Stimulated activated CD4-positive, alpha-beta T cell treated with anti-CD3 and anti-CD28 coated beads, Interleukin-4, amount 100 ng/mL, for 4 hours (primary cell): ENCODE data around the gene CREBRF.
"Not testable (repeated sequence)": the region's sequence is repeated elsewhere in the genome, so short reads cannot be mapped to it uniquely, and the experiment has no call there.

Experiments
- DNase-seq, 2 experiments: peaks; one replicate each; pipeline ENCODE4 v3.0.0-alpha.2; 2020

The CREBRF gene

GRCh38 chr5:173089581-173089980 lies 33.4 kb downstream of the CREBRF start:
- no peak for DNase-seq

- no peak for DNase-seq
These were observed 34.5 kb downstream of the CREBRF start for GRCh38 chr5:173090639-173091038.

DNA sequence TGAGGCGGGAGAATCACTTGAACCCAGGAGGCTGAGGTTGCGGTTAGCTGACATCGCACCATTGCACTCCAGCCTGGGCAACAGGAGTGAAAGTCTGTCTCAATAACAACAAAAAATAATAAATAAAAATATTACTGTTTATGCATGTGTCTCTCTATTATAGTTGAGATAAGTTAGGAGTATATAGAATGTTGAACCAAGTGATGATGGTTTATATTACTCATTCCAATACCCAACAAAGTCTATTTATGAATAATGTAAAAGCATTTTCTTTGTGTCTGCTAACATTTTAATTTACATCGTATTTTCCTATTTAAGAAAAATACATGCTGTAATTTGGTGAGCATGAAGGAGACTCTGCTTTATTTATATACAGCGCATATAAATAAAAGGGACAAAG lies 35.8 kb downstream of the CREBRF start:
- DNase-seq = no peak

DNA sequence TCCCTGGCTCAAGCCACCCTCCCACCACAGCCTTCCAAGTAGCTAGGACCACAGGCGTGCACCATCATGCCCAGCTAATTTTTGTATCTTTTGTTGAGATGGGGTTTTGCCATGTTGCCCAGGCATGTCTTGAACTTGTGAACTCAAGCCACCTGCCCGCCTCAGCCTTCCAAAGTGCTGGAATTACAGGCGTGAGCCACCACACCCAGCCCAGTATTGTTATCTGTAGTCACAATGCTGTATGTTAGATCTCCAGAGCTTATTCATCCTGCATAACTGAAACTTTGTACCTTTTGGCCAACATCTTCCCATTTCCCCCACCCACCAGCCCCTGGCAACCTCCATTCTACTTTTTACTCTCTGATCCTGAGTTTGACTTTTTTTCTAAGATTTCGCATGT lies 37.5 kb downstream of the CREBRF start:
- DNase-seq = no peak

GRCh38 chr5:173094012-173094661 lies 38.0 kb downstream of the CREBRF start:
- no peak for DNase-seq

GRCh38 chr5:173098787-173099186 lies 42.6 kb downstream of the CREBRF start:
- DNase-seq = no peak

DNA sequence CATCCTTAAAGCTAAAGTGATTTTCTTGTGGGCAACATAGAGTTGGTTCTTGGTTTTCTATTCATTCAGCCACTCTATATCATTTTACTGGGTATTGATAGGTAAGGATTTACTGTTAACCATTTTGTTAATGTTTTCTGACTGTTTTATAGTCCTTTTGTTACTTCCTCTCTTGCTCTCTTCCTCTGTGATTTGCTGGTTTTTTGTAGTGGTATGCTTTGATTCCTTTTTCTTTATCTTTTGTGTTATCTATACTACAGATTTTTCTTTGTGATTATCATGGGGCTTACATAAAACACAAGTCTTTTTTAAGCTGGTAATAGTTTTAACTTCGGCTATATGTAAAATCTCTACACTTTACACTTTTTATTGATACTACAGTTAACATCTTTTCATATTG lies 43.3 kb downstream of the CREBRF start:
- no peak for DNase-seq

- no peak for DNase-seq
These were observed 45.1 kb downstream of the CREBRF start for GRCh38 chr5:173101245-173101644.

- no peak for DNase-seq
These were observed 47.3 kb downstream of the CREBRF start for GRCh38 chr5:173103411-173103810.

- DNase-seq = no peak
These were observed 52.8 kb downstream of the CREBRF start for GRCh38 chr5:173108914-173109313.

DNA sequence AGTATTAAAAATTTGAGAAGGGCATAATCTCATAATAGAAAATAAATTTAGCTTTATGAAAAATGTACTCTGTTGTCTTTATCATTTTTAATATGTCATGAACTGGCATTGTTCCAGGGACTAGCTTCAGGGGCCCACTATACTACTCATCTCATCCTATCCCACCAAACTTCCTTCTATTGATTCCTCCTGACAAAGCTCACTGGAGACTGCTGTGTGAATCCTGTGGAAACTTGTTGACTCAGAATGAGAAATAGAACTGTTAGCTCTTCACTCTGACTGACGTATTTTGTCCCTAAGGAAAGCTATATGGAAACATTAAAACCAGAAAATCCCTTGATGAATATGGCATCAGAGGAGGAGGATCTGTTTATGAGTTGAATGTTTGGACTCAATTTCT lies 58.4 kb downstream of the CREBRF start:
- DNase-seq = no peak

GRCh38 chr5:173119719-173120118 lies 63.6 kb downstream of the CREBRF start:
- no peak for DNase-seq

DNA sequence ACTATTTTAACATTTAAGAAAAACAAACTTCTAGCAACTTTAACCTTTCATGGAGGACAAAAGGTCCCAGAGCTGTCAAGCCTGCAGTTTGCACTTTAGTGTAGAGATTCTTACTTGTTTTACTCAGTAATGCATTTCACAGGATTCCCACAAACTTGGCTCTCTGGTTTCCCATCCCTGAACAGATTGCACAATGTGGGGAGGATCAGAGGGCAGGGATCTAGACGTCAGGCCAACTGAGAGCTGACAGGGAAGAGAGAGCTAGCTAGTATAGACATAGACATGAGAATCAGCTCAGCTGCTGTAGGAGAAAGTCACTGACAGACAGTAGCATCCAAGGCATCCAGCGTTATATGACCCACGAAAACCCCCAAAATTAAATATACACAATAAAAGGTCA lies 67.3 kb downstream of the CREBRF start:
- DNase-seq = no peak

GRCh38 chr5:173132166-173132565 lies 76.0 kb downstream of the CREBRF start:
- not testable (repeated sequence) for DNase-seq

DNA sequence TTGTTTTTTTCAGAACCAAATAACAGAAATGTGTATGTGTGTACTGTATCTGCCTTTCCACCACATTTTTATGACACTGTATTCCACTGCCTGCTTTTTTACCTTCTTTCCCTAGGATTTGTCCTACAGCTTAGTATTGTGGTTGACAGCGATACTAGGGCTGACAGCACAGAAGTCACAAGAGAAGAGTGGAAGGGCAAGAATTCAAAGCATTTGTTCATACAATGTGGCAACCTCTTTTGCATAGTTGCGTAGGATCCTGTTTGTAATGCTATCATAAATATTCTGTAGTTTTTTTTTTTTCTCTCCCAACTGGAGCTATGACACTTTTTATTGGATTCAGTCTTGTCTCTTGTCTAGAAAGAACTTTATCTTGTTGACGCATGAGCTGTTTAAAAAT lies 82.6 kb downstream of the CREBRF start:
- no peak for DNase-seq

- no peak for DNase-seq
These were observed 83.5 kb downstream of the CREBRF start for GRCh38 chr5:173139631-173140030.

GRCh38 chr5:173140769-173141168 lies 84.6 kb downstream of the CREBRF start:
- no peak for DNase-seq

- no peak for DNase-seq
These were observed 87.4 kb downstream of the CREBRF start for GRCh38 chr5:173143567-173143966.

DNA sequence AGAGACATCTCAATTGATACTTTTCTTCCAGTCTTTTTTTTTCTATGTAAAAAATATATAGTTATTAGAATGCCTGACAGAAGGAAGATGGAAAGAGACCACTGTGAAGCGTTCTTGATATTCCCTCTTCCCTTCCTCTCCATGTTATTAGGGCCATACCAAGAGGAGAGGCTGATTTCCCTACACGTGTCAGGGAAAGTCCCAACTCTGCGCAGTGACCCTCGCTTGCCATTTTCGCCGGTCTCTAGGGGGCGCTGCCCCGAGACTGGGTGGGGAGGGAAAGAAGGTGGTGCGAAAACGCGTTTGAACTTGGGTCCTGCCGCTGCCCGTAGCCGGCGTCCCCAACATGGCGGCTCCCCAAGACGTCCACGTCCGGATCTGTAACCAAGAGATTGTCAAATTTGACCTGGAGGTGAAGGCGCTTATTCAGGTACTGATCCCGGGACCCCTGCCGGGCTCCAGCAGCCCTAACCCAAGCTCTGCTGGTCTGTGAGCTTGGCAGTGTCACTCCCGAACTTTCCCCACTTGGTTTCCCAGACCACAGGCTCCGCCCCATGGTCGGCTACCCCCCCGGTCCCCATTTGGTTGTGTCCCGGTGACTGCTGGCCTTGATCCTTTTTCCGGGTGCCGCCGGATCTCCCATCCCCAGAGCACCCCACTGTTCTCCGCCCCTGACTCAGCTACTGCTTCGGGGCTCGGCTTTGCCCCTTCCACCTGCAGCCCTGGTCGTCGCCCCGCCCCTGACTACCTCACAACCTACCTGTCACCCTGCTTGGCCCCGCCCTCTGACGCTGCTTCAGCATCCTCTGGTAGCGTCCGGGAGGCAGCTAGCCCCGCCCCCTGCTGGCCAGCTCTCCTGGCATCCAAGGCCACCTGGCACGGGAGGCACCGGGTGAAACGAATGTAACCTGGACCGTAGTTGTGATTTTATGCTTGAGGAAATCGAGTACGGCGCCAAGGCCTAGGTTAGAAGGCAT lies 88.3 kb downstream of the CREBRF start, which contains the start of gene BNIP1:
BNIP1 (plus strand) TSS at position 332 of the 977 bp plus-strand sequence; CDS start at position 347, 15 bp downstream.
- DNase-seq = peak; percentile 94 to 99

- DNase-seq = no peak
These were observed 92.2 kb downstream of the CREBRF start for GRCh38 chr5:173148354-173148753.

DNA sequence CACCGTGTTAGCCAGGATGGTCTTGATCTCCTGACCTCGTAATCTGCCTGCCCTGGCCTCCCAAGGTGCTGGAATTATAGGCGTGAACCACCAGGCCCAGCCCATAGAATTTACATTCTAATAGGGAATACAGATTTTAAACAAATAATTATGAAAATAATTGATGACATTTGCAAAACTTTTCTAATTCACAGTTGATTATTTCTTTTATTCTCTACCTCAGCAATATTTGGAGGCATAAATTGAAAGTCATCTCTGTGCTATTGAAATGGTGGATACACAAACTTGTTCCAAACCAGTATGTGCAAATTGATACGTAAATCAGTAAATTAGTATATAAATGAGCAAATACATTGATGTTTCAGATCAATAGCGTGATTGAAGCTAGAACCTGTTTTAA lies 96.4 kb downstream of the CREBRF start:
- no peak for DNase-seq

DNA sequence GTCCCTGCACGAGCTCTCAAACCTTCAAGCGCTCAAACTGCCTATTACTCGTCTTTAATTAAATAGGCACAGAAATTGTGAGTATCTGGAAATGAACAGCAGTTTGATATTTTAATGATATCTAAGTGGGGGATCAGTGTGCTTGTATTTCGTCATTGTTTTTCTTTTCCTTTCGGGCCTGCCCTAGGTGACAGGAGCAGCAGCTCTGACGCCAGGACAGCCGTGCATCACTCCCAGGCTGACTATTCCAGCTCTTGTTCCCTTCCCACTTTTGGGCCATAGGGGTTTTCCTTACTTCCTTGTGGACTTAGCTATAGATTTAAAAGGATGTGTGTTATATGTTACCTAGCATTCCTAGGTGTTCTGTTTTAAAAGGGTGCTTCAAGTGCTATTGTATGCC lies 97.7 kb downstream of the CREBRF start:
- DNase-seq = no peak

DNA sequence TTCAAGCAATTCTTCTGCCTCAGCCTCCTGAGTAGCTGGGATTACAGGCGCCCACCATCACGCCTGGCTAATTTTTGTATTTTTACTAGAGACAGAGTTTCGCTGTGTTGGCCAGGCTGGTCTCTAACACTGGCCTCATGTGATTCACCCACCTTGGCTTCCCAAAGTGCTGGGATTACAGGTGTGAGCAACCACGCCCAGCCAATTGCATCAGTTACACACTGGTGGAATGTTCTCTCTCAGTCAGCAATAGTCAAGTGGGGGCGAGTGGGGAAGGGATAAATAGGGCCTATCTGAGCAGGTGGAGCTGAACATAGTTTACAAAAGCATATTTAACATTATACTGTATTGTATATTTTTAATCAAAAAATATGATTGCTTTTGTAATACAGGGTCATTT lies 98.5 kb downstream of the CREBRF start:
- not testable (repeated sequence) for DNase-seq

DNA sequence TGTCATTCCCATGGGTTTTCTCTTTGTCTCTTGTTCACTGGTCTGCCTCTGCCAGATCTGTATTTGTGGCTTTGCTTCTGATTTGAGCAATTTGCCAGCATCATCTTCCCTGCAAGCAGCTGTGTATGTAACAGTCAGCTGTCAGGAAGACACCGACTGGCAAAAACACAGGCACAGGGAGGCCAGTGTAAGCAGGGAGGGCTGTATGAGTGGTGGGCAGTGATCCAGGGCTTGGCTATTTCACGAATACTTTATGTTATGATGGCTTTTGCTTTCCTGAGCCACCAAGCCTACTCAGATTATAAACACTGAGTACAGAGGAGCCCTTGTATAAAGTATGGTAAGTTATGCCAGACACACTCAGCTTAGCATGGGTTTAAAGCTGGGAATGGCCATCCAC lies 99.8 kb downstream of the CREBRF start:
- DNase-seq = no peak
